Activated CD4-positive, alpha-beta T cell treated with anti-CD3 and anti-CD28 coated beads, Interleukin-10, Interleukin-2, amounts not matched to agents 100 ng/mL and 50 ng/mL, durations not matched to agents 16 hours and 8 hours (primary cell): ENCODE data around the gene ANKRD17.
"Not testable (repeated sequence)": the region's sequence is repeated elsewhere in the genome, so short reads cannot be mapped to it uniquely, and the experiment has no call there.

Experiments used
- DNase-seq: peaks from one replicate; pipeline ENCODE4 v3.0.0-alpha.2; 2020

ANKRD17 gene, protein sequence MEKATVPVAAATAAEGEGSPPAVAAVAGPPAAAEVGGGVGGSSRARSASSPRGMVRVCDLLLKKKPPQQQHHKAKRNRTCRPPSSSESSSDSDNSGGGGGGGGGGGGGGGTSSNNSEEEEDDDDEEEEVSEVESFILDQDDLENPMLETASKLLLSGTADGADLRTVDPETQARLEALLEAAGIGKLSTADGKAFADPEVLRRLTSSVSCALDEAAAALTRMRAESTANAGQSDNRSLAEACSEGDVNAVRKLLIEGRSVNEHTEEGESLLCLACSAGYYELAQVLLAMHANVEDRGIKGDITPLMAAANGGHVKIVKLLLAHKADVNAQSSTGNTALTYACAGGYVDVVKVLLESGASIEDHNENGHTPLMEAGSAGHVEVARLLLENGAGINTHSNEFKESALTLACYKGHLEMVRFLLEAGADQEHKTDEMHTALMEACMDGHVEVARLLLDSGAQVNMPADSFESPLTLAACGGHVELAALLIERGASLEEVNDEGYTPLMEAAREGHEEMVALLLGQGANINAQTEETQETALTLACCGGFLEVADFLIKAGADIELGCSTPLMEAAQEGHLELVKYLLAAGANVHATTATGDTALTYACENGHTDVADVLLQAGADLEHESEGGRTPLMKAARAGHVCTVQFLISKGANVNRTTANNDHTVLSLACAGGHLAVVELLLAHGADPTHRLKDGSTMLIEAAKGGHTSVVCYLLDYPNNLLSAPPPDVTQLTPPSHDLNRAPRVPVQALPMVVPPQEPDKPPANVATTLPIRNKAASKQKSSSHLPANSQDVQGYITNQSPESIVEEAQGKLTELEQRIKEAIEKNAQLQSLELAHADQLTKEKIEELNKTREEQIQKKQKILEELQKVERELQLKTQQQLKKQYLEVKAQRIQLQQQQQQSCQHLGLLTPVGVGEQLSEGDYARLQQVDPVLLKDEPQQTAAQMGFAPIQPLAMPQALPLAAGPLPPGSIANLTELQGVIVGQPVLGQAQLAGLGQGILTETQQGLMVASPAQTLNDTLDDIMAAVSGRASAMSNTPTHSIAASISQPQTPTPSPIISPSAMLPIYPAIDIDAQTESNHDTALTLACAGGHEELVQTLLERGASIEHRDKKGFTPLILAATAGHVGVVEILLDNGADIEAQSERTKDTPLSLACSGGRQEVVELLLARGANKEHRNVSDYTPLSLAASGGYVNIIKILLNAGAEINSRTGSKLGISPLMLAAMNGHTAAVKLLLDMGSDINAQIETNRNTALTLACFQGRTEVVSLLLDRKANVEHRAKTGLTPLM (N-terminal part only)

DNA sequence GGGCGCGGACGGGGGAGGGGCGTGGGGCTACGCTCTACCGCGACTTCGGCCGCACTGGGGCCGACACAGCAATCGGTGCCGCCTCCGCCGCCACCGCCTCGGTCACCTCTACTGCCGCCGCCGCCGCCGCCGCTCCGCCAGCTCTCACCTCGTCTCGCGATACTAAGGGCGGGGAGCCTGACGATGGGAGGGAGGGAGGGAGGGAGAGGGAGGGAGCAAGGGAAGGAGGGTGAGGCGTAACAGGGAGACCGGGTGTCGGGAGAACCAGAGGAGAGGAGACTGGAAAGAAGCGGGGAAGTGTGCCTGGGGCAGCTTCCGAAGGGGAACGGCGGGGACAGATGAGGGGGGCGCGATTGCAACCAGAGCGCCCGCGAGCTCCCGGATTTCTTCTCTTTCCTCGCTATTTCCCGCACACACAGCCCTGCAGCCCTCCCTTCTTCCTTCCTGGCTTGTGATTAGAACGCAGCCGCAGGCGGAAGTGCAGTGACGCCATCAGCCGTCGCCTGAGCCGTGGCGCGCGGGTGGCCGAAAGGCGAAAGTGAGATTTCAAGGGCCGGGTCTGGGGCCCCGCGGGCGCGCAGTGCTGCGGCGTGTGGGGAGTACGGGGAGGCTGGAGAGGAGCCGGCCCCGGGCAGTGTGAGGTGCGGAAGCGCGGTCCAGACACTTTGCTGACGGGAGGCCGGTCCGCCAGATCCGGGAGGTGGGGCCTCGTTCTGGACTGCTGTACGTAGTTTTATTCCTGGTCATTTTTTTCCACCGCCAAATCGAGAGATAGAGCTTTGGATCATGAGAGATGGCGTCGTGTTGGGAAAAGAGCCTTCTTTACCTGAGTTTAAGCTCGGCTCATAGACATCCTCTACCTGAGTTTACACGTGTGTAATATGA lies at the start of gene ANKRD17:
TSS of gene ANKRD17 (minus strand) at position 113 of the 885 bp plus-strand sequence. CDS start 130 bp downstream, outside the sequence.
- peak; percentile 93 for DNase-seq

- no peak for DNase-seq
Measured at GRCh38 chr4:73308286-73308685, 49.7 kb upstream of the ANKRD17 start.

DNA sequence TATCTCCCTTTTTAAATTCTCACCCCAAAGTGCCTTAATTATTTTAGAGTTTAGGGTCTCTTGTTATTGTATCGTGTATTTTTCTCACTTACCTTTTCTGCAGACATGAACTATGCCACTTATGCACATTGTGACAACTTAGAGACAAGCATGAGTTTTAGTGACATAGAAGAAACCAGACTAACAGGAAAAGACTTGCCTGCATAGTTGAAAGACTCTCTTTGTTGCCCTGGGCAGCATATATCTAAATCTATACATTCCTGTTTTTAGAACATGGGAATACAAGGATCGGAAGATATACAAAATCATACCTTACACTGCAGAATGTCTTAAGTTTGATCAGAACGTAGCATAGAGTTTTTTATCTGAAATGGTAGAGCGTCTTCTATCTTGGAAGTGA lies 45.1 kb upstream of the ANKRD17 start:
- no peak for DNase-seq

DNA sequence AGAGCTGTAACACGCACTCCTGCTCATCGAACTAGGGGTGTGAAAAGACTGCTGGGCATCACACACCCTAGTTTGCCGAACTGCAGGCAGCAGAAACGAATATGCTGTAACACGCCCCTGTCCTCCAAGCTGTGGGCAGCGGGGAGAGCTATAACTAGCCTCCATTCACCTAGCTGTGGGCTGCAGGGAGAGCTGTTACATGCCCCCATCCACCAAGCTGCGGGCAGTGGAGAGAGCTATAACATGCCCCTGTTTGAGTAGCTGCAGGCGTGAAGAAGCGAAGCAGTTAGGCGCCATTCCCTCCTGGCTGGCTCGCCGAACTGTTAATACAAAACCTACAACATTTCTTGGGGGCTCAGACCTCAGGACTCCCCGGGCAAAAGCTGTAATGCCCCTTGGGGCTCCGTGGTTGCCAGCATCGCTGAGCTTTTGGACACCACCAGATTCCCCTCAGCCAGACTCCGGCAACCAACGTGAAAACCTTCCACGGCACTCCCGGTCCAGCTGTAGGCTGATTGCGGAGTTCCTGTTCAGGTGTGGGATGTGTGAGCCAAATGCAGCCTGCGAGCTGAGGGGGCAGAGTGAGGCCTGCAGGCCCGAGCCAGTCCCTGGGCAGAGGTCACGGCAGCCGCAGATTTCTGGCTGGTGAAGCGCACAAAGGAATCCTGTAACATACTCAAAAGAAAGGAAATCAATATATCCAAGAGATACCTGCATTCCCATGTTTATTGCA lies 41.1 kb upstream of the ANKRD17 start:
- no peak for DNase-seq

- DNase-seq = not testable (repeated sequence)
Measured at GRCh38 chr4:73292661-73293060, 34.1 kb upstream of the ANKRD17 start.

DNA sequence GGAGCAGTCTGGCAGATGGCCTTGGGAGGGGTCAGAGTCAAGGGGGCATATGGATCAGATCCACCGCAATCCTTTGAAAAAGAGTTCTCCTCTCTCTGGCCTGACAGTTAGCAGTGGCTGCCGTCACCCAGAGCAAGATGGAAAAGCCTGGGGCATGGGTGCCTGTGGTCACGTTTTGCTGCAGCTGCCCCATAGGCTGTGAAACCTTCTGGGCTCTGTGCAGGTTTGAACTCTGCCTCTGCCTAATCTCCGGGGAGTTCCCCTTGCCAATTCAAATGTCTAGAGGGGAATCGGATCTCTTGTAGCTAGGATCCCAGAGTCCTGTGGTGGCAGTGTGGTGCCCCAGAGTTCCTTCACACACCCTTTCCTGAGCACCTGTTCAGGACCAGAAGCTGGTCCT lies 23.4 kb upstream of the ANKRD17 start:
- no peak for DNase-seq

DNA sequence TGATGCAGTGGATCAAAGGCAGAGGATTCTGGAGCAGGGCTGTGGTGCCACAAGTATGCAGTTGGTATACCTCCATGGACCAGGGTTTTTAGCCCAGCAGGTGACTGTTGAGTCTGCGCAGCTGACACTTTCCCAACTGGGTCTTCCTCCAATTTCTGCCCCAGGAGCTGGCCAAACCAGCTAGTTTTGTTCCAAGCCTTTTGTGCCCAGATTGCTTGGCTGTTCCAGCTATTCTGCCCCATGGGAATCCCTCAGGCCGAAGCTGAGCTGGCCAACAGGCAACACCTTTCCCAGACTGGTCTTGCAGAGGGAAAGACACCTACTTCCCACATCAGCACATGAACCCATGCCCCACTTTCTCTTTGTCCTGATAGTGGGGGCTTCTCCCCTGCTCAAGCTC lies 22.8 kb upstream of the ANKRD17 start:
- DNase-seq = no peak

GRCh38 chr4:73277201-73277600 lies 18.6 kb upstream of the ANKRD17 start:
- no peak for DNase-seq

DNA sequence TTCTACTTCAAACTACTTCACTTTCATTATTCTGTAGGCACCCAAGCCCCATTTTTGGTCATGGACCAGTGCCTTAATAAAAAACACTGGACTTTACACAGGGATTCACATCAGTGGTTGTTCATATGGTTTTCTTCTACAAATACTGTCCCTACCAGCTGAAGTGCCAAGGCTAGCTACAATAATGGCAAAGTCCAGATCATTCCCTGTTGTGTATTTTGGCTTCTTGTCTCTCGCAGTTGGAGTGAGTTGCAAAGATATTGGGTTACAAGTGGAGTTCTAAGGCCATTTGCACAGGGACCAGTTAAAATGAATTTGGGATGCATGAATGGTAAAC lies 16.7 kb upstream of the ANKRD17 start:
- DNase-seq = no peak

GRCh38 chr4:73272816-73273215 lies 14.2 kb upstream of the ANKRD17 start:
- no peak for DNase-seq

- no peak for DNase-seq
Measured at GRCh38 chr4:73267050-73267449, 8.5 kb upstream of the ANKRD17 start.

GRCh38 chr4:73259571-73260090 lies 1.0 kb upstream of the ANKRD17 start:
- no peak for DNase-seq

- DNase-seq = no peak
Measured at GRCh38 chr4:73258436-73258685, 237 bp downstream of the ANKRD17 start.

GRCh38 chr4:73257651-73258435 lies 755 bp downstream of the ANKRD17 start:
- peak; percentile 9 for DNase-seq

DNA sequence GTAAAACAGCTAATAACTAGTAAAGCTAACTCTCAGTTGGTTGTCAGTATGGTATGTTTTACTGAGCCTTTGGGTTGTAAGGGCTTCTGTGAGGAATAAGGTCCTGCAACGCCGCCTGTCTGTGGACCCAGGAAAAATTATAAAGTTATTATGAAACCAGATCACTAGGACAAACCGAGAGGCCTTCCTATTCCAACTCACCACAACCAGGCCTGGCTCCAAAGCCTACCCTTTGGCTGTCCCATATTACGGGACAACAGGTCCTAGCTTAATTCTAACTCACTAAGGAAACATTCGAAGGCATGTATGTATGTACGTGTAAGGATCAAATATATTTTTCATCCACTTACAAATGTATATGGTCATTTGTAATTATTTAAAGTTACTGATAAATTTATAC lies 1.4 kb downstream of the ANKRD17 start:
- peak; percentile 77 for DNase-seq

DNA sequence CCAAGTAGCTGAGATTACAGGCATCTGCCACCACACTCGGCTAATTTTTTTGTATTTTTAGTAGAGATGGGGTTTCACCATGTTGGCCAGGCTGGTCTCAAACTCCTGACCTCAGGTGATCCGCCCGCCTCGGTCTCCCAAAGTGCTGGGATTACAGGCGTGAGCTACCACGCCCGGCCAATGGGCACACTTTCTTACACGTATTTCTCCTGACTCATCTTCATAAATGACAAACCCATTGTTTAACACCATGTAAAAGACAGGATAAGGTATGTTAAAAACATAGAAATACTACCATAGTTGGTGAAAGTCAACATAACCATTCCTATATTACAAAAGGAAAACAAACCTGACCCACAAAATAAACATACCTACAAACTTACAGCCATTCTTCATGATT lies 2.8 kb downstream of the ANKRD17 start:
- not testable (repeated sequence) for DNase-seq

- peak; percentile 15 for DNase-seq
Measured at GRCh38 chr4:73252001-73252400, 6.6 kb downstream of the ANKRD17 start.

GRCh38 chr4:73251384-73251783 lies 7.2 kb downstream of the ANKRD17 start:
- DNase-seq = no peak

- DNase-seq = no peak
Measured at GRCh38 chr4:73250642-73251041, 8.0 kb downstream of the ANKRD17 start.

DNA sequence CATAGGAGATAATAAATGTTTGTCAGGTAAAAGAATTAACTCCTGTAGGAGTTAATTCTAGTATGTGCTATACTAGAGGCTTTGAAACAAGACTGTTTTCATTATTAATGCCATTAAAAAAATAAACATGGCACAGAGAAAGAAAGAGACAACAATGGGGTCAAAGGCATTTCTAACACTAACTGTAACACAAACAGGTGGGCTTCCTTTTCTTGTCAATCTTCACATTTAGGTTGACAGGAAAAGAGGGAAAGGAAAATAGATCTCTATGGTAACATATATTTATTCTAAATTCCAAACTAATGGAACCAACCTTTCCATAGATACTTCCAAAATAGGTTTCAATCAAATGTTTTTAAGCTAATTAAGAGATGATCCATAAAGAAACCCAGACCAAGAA lies 9.8 kb downstream of the ANKRD17 start:
- no peak for DNase-seq

DNA sequence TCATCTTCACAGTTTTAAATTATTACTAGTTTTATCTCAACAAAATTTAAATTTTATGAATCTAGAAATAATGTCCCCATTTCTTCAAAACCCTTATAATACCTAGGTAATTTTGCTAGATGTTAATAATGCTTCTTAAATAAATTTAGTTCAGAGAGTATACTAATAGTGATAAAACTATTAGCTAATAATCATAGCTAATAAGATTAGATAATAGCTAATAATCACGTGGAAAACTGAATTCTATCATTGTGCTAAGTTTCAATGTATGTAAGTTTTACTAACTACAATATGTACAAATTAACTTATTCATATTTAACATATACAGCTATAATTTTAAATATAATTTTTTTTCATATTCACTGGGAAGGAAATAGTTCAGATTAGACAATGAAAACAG lies 10.2 kb downstream of the ANKRD17 start:
- no peak for DNase-seq
